Peyer's patch (tissue), 4 donors: ENCODE measurements around the gene FAM131C.

Experiments
- POLR2A ChIP-seq, 2 donors: fragments of 450-650 bp; IDR thresholded peaks; one replicate each; pipeline ENCODE4 v1.5.1; 2017; ENCODE audit warnings: antibody characterized with exemption in 2 of 2, mild to moderate bottlenecking in 2 of 2, moderate library complexity in 2 of 2
- TF ChIP-seq, protein P1 (sequence below), 6 experiments: fragments of 450-650 bp in 4 of 6; fragments of 200-600 bp in 2 of 6; sonication (generic) in 1 of 6; IDR thresholded peaks; one replicate each; pipeline ENCODE4 v1.5.1; 2017 to 2019; ENCODE audit warnings: antibody characterized with exemption in 6 of 6, mild to moderate bottlenecking in 3 of 6, moderate library complexity in 1 of 6

DNA sequence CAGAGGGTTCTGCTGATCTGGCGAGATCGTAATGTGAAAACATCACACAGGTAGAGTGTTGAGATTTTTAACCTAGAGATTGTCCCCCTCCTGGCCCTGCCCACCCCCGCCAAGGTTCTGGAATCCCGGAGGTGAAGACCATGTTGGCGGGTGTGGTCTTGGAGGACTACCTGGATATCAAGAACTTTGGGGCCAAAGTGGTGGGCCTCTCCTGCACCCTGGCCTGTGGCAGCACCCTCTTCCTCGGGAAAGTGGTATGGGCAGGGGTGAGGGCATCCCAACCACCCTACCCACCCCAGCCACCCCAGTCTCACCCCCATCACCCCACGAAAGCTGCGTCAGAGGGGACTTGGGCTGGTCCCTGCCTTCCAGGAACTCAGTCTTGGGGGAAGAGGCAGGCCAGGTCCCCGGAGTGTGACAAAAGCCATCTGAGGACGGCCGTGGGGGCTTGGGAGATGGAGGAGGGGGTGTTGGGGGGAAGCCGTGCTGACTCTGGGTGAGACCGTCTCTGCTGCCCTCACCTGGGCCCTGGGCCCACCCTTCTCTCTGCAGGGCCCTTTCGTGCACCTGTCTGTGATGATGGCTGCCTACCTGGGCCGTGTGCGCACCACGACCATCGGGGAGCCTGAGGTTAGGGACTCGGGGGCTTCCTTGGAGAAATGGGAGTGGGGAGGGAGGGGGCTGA is 25.5 kb downstream of the FAM131C start:
- TF ChIP-seq, protein P1, sequence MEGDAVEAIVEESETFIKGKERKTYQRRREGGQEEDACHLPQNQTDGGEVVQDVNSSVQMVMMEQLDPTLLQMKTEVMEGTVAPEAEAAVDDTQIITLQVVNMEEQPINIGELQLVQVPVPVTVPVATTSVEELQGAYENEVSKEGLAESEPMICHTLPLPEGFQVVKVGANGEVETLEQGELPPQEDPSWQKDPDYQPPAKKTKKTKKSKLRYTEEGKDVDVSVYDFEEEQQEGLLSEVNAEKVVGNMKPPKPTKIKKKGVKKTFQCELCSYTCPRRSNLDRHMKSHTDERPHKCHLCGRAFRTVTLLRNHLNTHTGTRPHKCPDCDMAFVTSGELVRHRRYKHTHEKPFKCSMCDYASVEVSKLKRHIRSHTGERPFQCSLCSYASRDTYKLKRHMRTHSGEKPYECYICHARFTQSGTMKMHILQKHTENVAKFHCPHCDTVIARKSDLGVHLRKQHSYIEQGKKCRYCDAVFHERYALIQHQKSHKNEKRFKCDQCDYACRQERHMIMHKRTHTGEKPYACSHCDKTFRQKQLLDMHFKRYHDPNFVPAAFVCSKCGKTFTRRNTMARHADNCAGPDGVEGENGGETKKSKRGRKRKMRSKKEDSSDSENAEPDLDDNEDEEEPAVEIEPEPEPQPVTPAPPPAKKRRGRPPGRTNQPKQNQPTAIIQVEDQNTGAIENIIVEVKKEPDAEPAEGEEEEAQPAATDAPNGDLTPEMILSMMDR (IDR thresholded peaks at IDR 0.05), result no peak
- no peak for TF ChIP-seq POLR2A (IDR thresholded peaks at IDR 0.05)
